Stimulated activated naive CD4-positive, alpha-beta T cell treated with Interleukin-2 at 50 U/mL for 16 hours (primary cell): Measurements from ENCODE around the gene RAPGEF4.

Source experiments
- DNase-seq: peaks from one replicate; lab custom pipeline; 2025; lab: John Stamatoyannopoulos, UW

Gene RAPGEF4

GRCh38 chr2:172735582-172736423 is at the start of gene RAPGEF4:
RAPGEF4 (plus strand) TSS chr2:172735845; CDS start chr2:172735984, 139 bp downstream.
- DNase-seq: no peak

- DNase-seq: peak; percentile 21
These were observed 42.6 kb upstream of the RAPGEF4 start for GRCh38 chr2:172693037-172693436.

GRCh38 chr2:172693529-172694455 is 41.9 kb upstream of the RAPGEF4 start:
- DNase-seq: no peak

- DNase-seq: no peak
These were observed 38.3 kb upstream of the RAPGEF4 start for GRCh38 chr2:172697296-172697695.

- DNase-seq: no peak
These were observed 37.4 kb upstream of the RAPGEF4 start for GRCh38 chr2:172698041-172698863.

- DNase-seq: no peak
These were observed 34.4 kb upstream of the RAPGEF4 start for GRCh38 chr2:172701250-172701649.

GRCh38 chr2:172702451-172702850 is 33.2 kb upstream of the RAPGEF4 start:
- no peak for DNase-seq

GRCh38 chr2:172704072-172704936 is 31.3 kb upstream of the RAPGEF4 start:
- no peak for DNase-seq

GRCh38 chr2:172705352-172705751 is 30.3 kb upstream of the RAPGEF4 start:
- DNase-seq: no peak

- no peak for DNase-seq
These were observed 27.4 kb upstream of the RAPGEF4 start for GRCh38 chr2:172708247-172708646.

- no peak for DNase-seq
These were observed 25.9 kb upstream of the RAPGEF4 start for GRCh38 chr2:172709566-172710291.

- DNase-seq: no peak
These were observed 25.0 kb upstream of the RAPGEF4 start for GRCh38 chr2:172710584-172711047.

GRCh38 chr2:172711110-172711509 is 24.5 kb upstream of the RAPGEF4 start:
- DNase-seq: no peak

- no peak for DNase-seq
These were observed 23.4 kb upstream of the RAPGEF4 start for GRCh38 chr2:172712251-172712650.

GRCh38 chr2:172713365-172713875 is 22.2 kb upstream of the RAPGEF4 start:
- DNase-seq: no peak

GRCh38 chr2:172722481-172722880 is 13.2 kb upstream of the RAPGEF4 start:
- DNase-seq: no peak

GRCh38 chr2:172723286-172723685 is 12.4 kb upstream of the RAPGEF4 start:
- no peak for DNase-seq

GRCh38 chr2:172724724-172725123 is 10.9 kb upstream of the RAPGEF4 start:
- DNase-seq: no peak

GRCh38 chr2:172725284-172725683 is 10.4 kb upstream of the RAPGEF4 start:
- DNase-seq: no peak

- no peak for DNase-seq
These were observed 9.9 kb upstream of the RAPGEF4 start for GRCh38 chr2:172725746-172726145.
